ENCODE measurements around the gene FARS2. TPM values are rescaled to one million over a fixed set of nuclear protein-coding genes. Genes with fewer than 3 reads are reported as not detected.

FARS2 gene
- total RNA-seq, 1 donor from 2014 or later: 21.9 TPM

DNA sequence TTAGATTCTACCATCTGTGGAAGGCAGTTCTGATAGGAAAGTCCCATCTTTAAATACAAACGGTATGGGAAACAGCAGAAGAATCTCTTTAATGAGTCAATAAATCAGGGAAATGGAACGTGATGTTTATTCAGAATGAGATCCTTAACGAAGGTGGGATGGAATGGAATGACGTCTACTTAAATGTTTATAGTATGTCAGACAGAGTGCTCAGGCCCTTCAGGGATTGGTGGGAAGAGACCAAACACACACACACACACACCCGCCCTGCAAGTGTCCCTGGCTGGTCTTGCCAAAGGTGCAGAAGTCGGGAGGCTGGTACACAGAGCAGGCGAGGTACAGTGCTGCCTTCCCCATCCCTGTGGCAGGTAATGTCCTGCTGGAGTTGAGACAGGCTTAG lies 164.0 kb downstream of the FARS2 start:
- no peak for DNase-seq (ENCODE audit: extremely low spot score, unreplicated experiment)
- TF ChIP-seq, protein P1, sequence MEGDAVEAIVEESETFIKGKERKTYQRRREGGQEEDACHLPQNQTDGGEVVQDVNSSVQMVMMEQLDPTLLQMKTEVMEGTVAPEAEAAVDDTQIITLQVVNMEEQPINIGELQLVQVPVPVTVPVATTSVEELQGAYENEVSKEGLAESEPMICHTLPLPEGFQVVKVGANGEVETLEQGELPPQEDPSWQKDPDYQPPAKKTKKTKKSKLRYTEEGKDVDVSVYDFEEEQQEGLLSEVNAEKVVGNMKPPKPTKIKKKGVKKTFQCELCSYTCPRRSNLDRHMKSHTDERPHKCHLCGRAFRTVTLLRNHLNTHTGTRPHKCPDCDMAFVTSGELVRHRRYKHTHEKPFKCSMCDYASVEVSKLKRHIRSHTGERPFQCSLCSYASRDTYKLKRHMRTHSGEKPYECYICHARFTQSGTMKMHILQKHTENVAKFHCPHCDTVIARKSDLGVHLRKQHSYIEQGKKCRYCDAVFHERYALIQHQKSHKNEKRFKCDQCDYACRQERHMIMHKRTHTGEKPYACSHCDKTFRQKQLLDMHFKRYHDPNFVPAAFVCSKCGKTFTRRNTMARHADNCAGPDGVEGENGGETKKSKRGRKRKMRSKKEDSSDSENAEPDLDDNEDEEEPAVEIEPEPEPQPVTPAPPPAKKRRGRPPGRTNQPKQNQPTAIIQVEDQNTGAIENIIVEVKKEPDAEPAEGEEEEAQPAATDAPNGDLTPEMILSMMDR (conservative IDR thresholded peaks at IDR 0.05): no peak
- Mint-ChIP-seq H3K9me3 (no peaks in the 10 kb centered on the region), H3K4me1 (ENCODE audit: unreplicated experiment) (no peaks in the 10 kb centered on the region), H3K4me3 (no peak overlapping the region), H3K27me3 (no peaks in the 10 kb centered on the region), H3K27ac (no peak overlapping the region), H3K36me3 (no peaks in the 10 kb centered on the region)

GRCh38 chr6:5425797-5426196 lies 164.5 kb downstream of the FARS2 start:
- H3K4me3 Mint-ChIP-seq: no peak overlapping the region
- no peaks in the 10 kb centered on the region for H3K4me1 Mint-ChIP-seq (ENCODE audit: unreplicated experiment)
- H3K9me3 Mint-ChIP-seq: no peaks in the 10 kb centered on the region
- H3K36me3 Mint-ChIP-seq: no peaks in the 10 kb centered on the region
- no peak overlapping the region for H3K27ac Mint-ChIP-seq
- DNase-seq (ENCODE audit: extremely low spot score, unreplicated experiment): no peak
- TF ChIP-seq, protein P1 (conservative IDR thresholded peaks at IDR 0.05): no peak
- no peaks in the 10 kb centered on the region for H3K27me3 Mint-ChIP-seq

DNA sequence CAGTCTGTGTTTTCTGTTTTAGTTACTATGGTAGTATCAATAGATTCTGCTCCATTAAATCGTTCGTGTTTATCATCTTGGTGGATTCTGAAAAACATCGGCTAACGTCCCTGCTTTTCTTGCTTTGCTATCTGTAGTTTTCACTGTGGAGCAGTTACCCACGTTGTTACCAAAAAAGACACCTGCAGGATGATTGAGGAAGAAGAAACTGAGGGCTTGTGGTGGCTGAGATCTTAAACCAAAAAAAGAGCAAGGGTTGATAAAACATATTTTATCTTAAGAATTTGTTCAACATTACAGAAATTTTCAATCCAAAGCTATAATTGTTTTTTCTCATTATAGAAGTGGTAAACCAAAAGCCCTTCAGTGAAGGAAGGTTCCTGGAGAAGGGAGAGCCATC lies 166.3 kb downstream of the FARS2 start:
- TF ChIP-seq, protein P1 (conservative IDR thresholded peaks at IDR 0.05): no peak
- no peaks in the 10 kb centered on the region for H3K9me3 Mint-ChIP-seq
- no peak overlapping the region for H3K4me3 Mint-ChIP-seq
- H3K27ac Mint-ChIP-seq: no peak overlapping the region
- no peaks in the 10 kb centered on the region for H3K27me3 Mint-ChIP-seq
- DNase-seq (ENCODE audit: extremely low spot score, unreplicated experiment): no peak
- no peaks in the 10 kb centered on the region for H3K4me1 Mint-ChIP-seq (ENCODE audit: unreplicated experiment)
- H3K36me3 Mint-ChIP-seq: no peaks in the 10 kb centered on the region

DNA sequence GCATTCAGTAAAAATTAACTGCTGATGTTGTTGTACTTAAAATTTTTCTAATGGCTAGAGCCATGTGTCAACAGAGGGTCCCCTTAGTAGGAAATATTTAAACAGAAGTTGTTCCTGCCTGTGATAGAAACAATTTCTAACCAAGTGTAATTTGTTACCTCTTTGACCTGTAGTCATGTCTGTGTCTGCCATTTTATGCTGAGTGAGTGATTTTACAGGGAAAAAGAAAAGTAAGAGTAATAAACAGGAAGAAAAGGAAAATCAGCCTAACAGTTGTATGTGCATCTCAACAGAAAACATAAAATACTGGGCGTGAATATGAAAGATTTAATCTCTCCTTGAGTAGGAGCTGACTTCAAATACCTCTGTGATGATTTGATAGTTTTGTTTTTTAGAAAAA lies 172.0 kb downstream of the FARS2 start:
- H3K9me3 Mint-ChIP-seq: no peaks in the 10 kb centered on the region
- no peak overlapping the region for H3K4me3 Mint-ChIP-seq
- H3K27ac Mint-ChIP-seq: no peak overlapping the region
- no peak for DNase-seq (ENCODE audit: extremely low spot score, unreplicated experiment)
- peaks cover 13% of the 10 kb centered on the region for H3K36me3 Mint-ChIP-seq
- H3K27me3 Mint-ChIP-seq: no peaks in the 10 kb centered on the region
- TF ChIP-seq, protein P1 (conservative IDR thresholded peaks at IDR 0.05): no peak
- peaks cover 5% of the 10 kb centered on the region for H3K4me1 Mint-ChIP-seq (ENCODE audit: unreplicated experiment)

DNA sequence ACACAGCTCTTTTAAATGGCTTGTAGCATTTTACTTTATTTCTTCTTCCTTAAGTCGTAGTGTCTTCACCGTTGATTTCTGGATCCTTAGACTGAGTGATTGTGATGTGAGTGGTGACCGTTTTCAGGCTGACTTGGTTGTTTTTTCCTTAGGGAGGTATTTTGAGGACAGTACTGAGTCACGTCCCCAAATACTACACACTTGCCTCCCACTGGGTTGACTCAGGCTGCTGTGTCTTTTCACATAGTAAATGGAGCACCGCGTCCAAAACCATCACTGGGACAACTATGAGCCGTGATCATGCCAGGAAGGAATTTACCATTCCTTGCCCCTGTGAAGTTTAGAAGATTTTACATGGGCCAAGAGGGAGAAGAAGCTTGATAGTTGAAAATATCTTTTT lies 174.1 kb downstream of the FARS2 start:
- H3K27me3 Mint-ChIP-seq: no peaks in the 10 kb centered on the region
- no peak overlapping the region for H3K27ac Mint-ChIP-seq
- H3K9me3 Mint-ChIP-seq: no peaks in the 10 kb centered on the region
- TF ChIP-seq, protein P1 (conservative IDR thresholded peaks at IDR 0.05): no peak
- H3K36me3 Mint-ChIP-seq: peaks cover 13% of the 10 kb centered on the region
- no peak overlapping the region for H3K4me3 Mint-ChIP-seq
- peaks cover 9% of the 10 kb centered on the region for H3K4me1 Mint-ChIP-seq (ENCODE audit: unreplicated experiment)
- DNase-seq (ENCODE audit: extremely low spot score, unreplicated experiment): no peak
